HG02678 (cell line): ENCODE results near the gene ZNF543.
A peak's percentile ranks its signal among the peaks of the same experiment; 100 is the strongest.
"Not testable (repeated sequence)": the region's sequence is repeated elsewhere in the genome, so short reads cannot be mapped to it uniquely, and the experiment has no call there.

Experiments
- ATAC-seq: cut with Tn5 transposase; IDR thresholded peaks from one replicate; pipeline ENCODE4 v1.9.1; 2021; ENCODE audit warnings: mild to moderate bottlenecking, moderate library complexity; ENCODE audit not compliant: unreplicated experiment

ZNF543 gene

GRCh38 chr19:57320180-57321084 lies at the start of gene ZNF543:
Gene ZNF543, plus strand, starts transcription at chr19:57320472. Its CDS starts 382 bp downstream, at chr19:57320854.
- ATAC-seq: peak; percentile 99

- no peak for ATAC-seq
Measured at GRCh38 chr19:57271280-57271679, 49.0 kb upstream of the ZNF543 start.

- ATAC-seq: no peak
Measured at GRCh38 chr19:57273014-57273413, 47.3 kb upstream of the ZNF543 start.

- no peak for ATAC-seq
Measured at GRCh38 chr19:57276430-57276829, 43.8 kb upstream of the ZNF543 start.

- not testable (repeated sequence) for ATAC-seq
Measured at GRCh38 chr19:57278481-57278880, 41.8 kb upstream of the ZNF543 start.

GRCh38 chr19:57279418-57280164 lies 40.7 kb upstream of the ZNF543 start:
- peak; percentile 76 for ATAC-seq

GRCh38 chr19:57280165-57280961 lies 39.9 kb upstream of the ZNF543 start, which contains the start of gene ZNF460:
Gene ZNF460, plus strand, starts transcription at chr19:57280485. Its CDS starts 322 bp downstream, at chr19:57280807.
- ATAC-seq: peak; percentile 79

GRCh38 chr19:57280962-57281400 lies 39.3 kb upstream of the ZNF543 start:
- no peak for ATAC-seq

- ATAC-seq: no peak
Measured at GRCh38 chr19:57282011-57282643, 38.1 kb upstream of the ZNF543 start.

GRCh38 chr19:57288373-57288772 lies 31.9 kb upstream of the ZNF543 start:
- ATAC-seq: no peak

- ATAC-seq: no peak
Measured at GRCh38 chr19:57290970-57291369, 29.3 kb upstream of the ZNF543 start.

- ATAC-seq: no peak
Measured at GRCh38 chr19:57292547-57292946, 27.7 kb upstream of the ZNF543 start.

GRCh38 chr19:57293719-57294118 lies 26.6 kb upstream of the ZNF543 start:
- ATAC-seq: no peak

- no peak for ATAC-seq
Measured at GRCh38 chr19:57302020-57302465, 18.2 kb upstream of the ZNF543 start.

GRCh38 chr19:57302727-57303401 lies 17.4 kb upstream of the ZNF543 start:
- ATAC-seq: no peak

- no peak for ATAC-seq
Measured at GRCh38 chr19:57305056-57305455, 15.2 kb upstream of the ZNF543 start.

- ATAC-seq: no peak
Measured at GRCh38 chr19:57308514-57308913, 11.8 kb upstream of the ZNF543 start.

- no peak for ATAC-seq
Measured at GRCh38 chr19:57310792-57311191, 9.5 kb upstream of the ZNF543 start.

GRCh38 chr19:57314146-57314545 lies 6.1 kb upstream of the ZNF543 start:
- no peak for ATAC-seq

GRCh38 chr19:57317503-57317902 lies 2.8 kb upstream of the ZNF543 start:
- no peak for ATAC-seq
